Inflammatory macrophage treated with lipopolysaccharide for 4 hours (primary cell): ENCODE data around the gene LTK.

Source experiments
- DNase-seq: peaks from one replicate; pipeline ENCODE4 v3.0.0-alpha.2; 2020

The LTK gene

GRCh38 chr15:41523097-41523496, 9.5 kb upstream of the LTK start:
- no peak for DNase-seq

GRCh38 chr15:41521614-41522013, 8.0 kb upstream of the LTK start:
- no peak for DNase-seq

- no peak for DNase-seq
Observed at GRCh38 chr15:41520636-41521035, 7.0 kb upstream of the LTK start.

- DNase-seq = no peak
Observed at GRCh38 chr15:41517895-41518449, 4.3 kb upstream of the LTK start.

GRCh38 chr15:41512940-41513505, 604 bp downstream of the LTK start:
- DNase-seq = no peak

- no peak for DNase-seq
Observed at GRCh38 chr15:41512512-41512939, 1.1 kb downstream of the LTK start.

- no peak for DNase-seq
Observed at GRCh38 chr15:41511899-41512369, 1.7 kb downstream of the LTK start.

- no peak for DNase-seq
Observed at GRCh38 chr15:41511331-41511898, 2.2 kb downstream of the LTK start.

- no peak for DNase-seq
Observed at GRCh38 chr15:41510728-41511127, 2.9 kb downstream of the LTK start.

- DNase-seq = no peak
Observed at GRCh38 chr15:41507820-41508290, 5.8 kb downstream of the LTK start.

- DNase-seq = no peak
Observed at GRCh38 chr15:41506796-41507341, 6.8 kb downstream of the LTK start.

GRCh38 chr15:41505776-41506175, 7.9 kb downstream of the LTK start:
- no peak for DNase-seq

GRCh38 chr15:41504751-41505492, 8.7 kb downstream of the LTK start:
- no peak for DNase-seq

- DNase-seq = no peak
Observed at GRCh38 chr15:41503669-41504010, 10.0 kb downstream of the LTK start.

GRCh38 chr15:41502795-41503668, 10.6 kb downstream of the LTK start:
- no peak for DNase-seq

- DNase-seq = no peak
Observed at GRCh38 chr15:41501931-41502794, 11.5 kb downstream of the LTK start.

- DNase-seq = no peak
Observed at GRCh38 chr15:41501191-41501917, 12.3 kb downstream of the LTK start.

- DNase-seq = no peak
Observed at GRCh38 chr15:41499109-41499851, 14.3 kb downstream of the LTK start.

- DNase-seq = no peak
Observed at GRCh38 chr15:41498657-41499056, 15.0 kb downstream of the LTK start.
